Body of pancreas (tissue), 4 donors: ENCODE measurements around the gene UGT1A4.
"Not testable (repeated sequence)": the region's sequence is repeated elsewhere in the genome, so short reads cannot be mapped to it uniquely, and the experiment has no call there.

ENCODE experiments used
- POLR2A ChIP-seq, 3 donors: fragments of 450-650 bp; IDR thresholded peaks; one replicate each; pipeline ENCODE4 v1.6.1; 2016; ENCODE audit warnings: antibody characterized with exemption in 3 of 3, mild to moderate bottlenecking in 2 of 3
- TF ChIP-seq, protein P1 (sequence below), 7 experiments: fragments of 450-650 bp in 4 of 7; fragments of 200-600 bp in 3 of 7; sonication (generic) in 3 of 7; IDR thresholded peaks; one replicate each; pipeline ENCODE4 v1.5.1; 2016 to 2019; ENCODE audit warnings: antibody characterized with exemption in 7 of 7

DNA sequence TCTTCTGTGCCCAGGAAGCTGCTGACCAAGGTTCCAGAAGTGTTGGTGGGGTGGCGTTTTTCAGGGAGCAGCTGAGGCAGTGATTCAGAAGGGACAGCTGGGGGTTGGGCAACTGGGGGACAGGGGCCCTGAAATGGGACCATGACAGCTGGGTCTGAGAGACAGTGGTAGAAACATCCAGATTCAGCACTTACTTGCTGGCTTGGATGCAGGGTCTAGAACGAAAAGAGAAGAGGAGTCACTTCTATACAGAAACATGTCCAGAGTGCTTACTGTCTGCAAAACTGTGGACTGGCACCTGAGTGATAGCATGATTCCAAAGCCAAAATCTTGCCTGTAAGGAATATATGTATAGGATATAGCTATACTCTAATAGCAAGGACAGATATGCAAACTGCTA, 27.3 kb downstream of the UGT1A4 start:
- TF ChIP-seq, protein P1, sequence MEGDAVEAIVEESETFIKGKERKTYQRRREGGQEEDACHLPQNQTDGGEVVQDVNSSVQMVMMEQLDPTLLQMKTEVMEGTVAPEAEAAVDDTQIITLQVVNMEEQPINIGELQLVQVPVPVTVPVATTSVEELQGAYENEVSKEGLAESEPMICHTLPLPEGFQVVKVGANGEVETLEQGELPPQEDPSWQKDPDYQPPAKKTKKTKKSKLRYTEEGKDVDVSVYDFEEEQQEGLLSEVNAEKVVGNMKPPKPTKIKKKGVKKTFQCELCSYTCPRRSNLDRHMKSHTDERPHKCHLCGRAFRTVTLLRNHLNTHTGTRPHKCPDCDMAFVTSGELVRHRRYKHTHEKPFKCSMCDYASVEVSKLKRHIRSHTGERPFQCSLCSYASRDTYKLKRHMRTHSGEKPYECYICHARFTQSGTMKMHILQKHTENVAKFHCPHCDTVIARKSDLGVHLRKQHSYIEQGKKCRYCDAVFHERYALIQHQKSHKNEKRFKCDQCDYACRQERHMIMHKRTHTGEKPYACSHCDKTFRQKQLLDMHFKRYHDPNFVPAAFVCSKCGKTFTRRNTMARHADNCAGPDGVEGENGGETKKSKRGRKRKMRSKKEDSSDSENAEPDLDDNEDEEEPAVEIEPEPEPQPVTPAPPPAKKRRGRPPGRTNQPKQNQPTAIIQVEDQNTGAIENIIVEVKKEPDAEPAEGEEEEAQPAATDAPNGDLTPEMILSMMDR (IDR thresholded peaks at IDR 0.05) = not testable (repeated sequence)
- not testable (repeated sequence) for TF ChIP-seq POLR2A (IDR thresholded peaks at IDR 0.05)
